GM12878 (cell line): ENCODE measurements around the gene SH3D19.

Experiments used
- CBX3 ChIP-seq: fragments of 200-600 bp; sonication (generic); IDR thresholded peaks from 2 replicates; pipeline ENCODE4 v1.6.1; 2016; ENCODE audit warnings: low read depth, borderline replicate concordance
- POLR2A ChIP-seq: IDR thresholded peaks from 2 replicates; pipeline ENCODE4 v1.6.1; 2011; ENCODE audit warnings: low read depth, mild to moderate bottlenecking, low read length
- POLR2AphosphoS5 ChIP-seq: IDR thresholded peaks from 2 replicates; pipeline ENCODE4 v1.6.1; 2011; ENCODE audit warnings: mild to moderate bottlenecking, low read length, inconsistent platforms
- TF ChIP-seq, protein P1 (sequence below), 3 experiments: IDR thresholded peaks in 2 of 3; conservative IDR thresholded peaks in 1 of 3; 2 replicates each; pipeline ENCODE4 v1.5.1; 2011; ENCODE audit warnings: low read depth in 3 of 3, low read length in 3 of 3, mild to moderate bottlenecking in 3 of 3, control low read depth in 2 of 3, moderate library complexity in 2 of 3, inconsistent platforms in 1 of 3, mixed read lengths in 1 of 3; ENCODE audit not compliant: control insufficient read depth in 2 of 3, insufficient read depth in 1 of 3; ENCODE audit errors: extremely low read depth in 1 of 3
- TF ChIP-seq, protein P2 (sequence below): fragments of 450-650 bp; formaldehyde crosslinking; IDR thresholded peaks from 2 replicates; pipeline ENCODE4 v1.4.0; 2020; ENCODE audit warnings: mild to moderate bottlenecking, moderate library complexity

DNA sequence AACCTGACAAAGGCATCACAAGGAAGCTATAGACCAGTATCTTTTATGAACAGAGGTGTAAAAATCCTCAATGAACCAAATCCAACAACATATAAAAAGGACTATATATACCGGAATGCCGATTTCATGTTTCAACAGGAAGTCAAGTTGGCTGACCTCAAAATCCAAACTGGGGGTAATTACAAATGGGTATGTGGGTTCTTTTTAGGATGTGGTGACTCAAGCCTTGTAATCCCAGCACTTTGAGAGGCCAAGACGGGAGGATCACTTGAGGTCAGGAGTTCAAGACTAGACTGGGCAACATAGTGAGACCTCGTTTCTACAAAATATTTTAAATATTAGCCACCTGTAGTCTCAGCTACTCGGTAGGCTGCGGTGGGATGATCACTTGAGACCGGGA lies 38.0 kb downstream of the SH3D19 start:
- TF ChIP-seq CBX3 = no peak
- TF ChIP-seq, protein P1, sequence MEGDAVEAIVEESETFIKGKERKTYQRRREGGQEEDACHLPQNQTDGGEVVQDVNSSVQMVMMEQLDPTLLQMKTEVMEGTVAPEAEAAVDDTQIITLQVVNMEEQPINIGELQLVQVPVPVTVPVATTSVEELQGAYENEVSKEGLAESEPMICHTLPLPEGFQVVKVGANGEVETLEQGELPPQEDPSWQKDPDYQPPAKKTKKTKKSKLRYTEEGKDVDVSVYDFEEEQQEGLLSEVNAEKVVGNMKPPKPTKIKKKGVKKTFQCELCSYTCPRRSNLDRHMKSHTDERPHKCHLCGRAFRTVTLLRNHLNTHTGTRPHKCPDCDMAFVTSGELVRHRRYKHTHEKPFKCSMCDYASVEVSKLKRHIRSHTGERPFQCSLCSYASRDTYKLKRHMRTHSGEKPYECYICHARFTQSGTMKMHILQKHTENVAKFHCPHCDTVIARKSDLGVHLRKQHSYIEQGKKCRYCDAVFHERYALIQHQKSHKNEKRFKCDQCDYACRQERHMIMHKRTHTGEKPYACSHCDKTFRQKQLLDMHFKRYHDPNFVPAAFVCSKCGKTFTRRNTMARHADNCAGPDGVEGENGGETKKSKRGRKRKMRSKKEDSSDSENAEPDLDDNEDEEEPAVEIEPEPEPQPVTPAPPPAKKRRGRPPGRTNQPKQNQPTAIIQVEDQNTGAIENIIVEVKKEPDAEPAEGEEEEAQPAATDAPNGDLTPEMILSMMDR (IDR thresholded peaks at IDR 0.05 in 2 of 3, conservative IDR thresholded peaks at IDR 0.05 in 1 of 3; ENCODE audit: control insufficient read depth in 2 of 3, extremely low read depth in 1 of 3, insufficient read depth in 1 of 3, low read depth in 3 of 3, low read length in 3 of 3) = no peak
- TF ChIP-seq, protein P2, sequence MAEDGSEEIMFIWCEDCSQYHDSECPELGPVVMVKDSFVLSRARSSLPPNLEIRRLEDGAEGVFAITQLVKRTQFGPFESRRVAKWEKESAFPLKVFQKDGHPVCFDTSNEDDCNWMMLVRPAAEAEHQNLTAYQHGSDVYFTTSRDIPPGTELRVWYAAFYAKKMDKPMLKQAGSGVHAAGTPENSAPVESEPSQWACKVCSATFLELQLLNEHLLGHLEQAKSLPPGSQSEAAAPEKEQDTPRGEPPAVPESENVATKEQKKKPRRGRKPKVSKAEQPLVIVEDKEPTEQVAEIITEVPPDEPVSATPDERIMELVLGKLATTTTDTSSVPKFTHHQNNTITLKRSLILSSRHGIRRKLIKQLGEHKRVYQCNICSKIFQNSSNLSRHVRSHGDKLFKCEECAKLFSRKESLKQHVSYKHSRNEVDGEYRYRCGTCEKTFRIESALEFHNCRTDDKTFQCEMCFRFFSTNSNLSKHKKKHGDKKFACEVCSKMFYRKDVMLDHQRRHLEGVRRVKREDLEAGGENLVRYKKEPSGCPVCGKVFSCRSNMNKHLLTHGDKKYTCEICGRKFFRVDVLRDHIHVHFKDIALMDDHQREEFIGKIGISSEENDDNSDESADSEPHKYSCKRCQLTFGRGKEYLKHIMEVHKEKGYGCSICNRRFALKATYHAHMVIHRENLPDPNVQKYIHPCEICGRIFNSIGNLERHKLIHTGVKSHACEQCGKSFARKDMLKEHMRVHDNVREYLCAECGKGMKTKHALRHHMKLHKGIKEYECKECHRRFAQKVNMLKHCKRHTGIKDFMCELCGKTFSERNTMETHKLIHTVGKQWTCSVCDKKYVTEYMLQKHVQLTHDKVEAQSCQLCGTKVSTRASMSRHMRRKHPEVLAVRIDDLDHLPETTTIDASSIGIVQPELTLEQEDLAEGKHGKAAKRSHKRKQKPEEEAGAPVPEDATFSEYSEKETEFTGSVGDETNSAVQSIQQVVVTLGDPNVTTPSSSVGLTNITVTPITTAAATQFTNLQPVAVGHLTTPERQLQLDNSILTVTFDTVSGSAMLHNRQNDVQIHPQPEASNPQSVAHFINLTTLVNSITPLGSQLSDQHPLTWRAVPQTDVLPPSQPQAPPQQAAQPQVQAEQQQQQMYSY (CRISPR knock-in tag) = no peak
- no peak for TF ChIP-seq POLR2AphosphoS5
- TF ChIP-seq POLR2A = no peak
